AG04450 (cell line): Measurements from ENCODE around the gene RPL23. TPM values are rescaled to one million over a fixed set of nuclear protein-coding genes. Genes with fewer than 3 reads are reported as not detected.
A peak's percentile ranks its signal among the peaks of the same experiment; 100 is the strongest.

Source experiments
- CTCF ChIA-PET: fragments of 300-600, 350-600 bp; formaldehyde crosslinking; extraction: SDS; loops from one replicate; lab custom pipeline; 2022; ENCODE audit warnings: antibody characterized with exemption, inconsistent platforms; lab: Charles Lee
- POLR2A ChIA-PET: fragments of 350-600 bp; formaldehyde crosslinking; extraction: SDS; loops from one replicate; lab custom pipeline; 2021; ENCODE audit warnings: antibody characterized with exemption, inconsistent platforms; lab: Yijun Ruan, JAX
- DNase-seq: peaks from one replicate; pipeline ENCODE4 v3.0.0-alpha.2; 2011; ENCODE audit warnings: low read depth, low spot score
- H3K27ac ChIP-seq: one replicate; pipeline ENCODE4 v1.5.1; 2012; ENCODE audit warnings: low read depth, low read length, control low read depth
- H3K27me3 ChIP-seq: one replicate; pipeline ENCODE4 v1.6.0; 2012; ENCODE audit warnings: low read length; ENCODE audit not compliant: control insufficient read depth, insufficient read depth
- H3K4me3 ChIP-seq: 2 replicates; pipeline ENCODE4 v1.5.1; 2011; ENCODE audit warnings: mild to moderate bottlenecking, low read depth, low read length, control low read depth
- H3K9me3 ChIP-seq: 2 replicates; pipeline ENCODE4 v1.5.1; 2012; ENCODE audit warnings: low read length; ENCODE audit not compliant: control insufficient read depth, insufficient read depth
- polyA plus RNA-seq: library from polyadenylated mRNA; depleted of rRNA; stranded (reverse); fragments of >200 nt; gene quantifications from 2 replicates; pipeline ENCODE4 v1.2.3, GENCODE V29; 2011
- TF ChIP-seq, protein P1 (sequence below): IDR thresholded peaks from 2 replicates; pipeline ENCODE4 v1.5.1; 2011; ENCODE audit warnings: low read depth, low read length, control low read depth, inconsistent platforms

RPL23 gene
- polyA plus RNA-seq, 1 experiment: 3,155 TPM

DNA sequence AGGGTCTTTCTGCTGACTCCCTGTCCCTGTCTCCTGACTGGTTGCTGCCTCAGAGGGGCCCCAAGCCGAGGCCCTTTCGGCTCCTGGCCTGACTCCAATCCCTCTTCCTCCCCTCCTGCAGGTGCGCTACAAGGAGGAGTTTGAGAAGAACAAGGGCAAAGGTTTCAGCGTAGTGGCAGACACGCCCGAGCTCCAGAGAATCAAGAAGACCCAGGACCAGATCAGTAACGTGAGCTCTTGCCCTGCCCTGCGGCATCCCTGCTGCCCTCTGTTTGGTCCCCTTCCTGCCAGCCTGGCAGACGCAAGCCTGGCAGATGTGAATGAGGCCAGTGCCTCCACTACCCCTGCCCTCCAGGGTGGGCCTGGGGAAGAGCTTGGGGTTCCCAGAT, 44.8 kb upstream of the RPL23 start:
- no peaks in the 10 kb centered on the region for H3K27me3 ChIP-seq
- H3K9me3 ChIP-seq: no peaks in the 10 kb centered on the region; the same call in 1 of the 2 replicates
- TF ChIP-seq, protein P1, sequence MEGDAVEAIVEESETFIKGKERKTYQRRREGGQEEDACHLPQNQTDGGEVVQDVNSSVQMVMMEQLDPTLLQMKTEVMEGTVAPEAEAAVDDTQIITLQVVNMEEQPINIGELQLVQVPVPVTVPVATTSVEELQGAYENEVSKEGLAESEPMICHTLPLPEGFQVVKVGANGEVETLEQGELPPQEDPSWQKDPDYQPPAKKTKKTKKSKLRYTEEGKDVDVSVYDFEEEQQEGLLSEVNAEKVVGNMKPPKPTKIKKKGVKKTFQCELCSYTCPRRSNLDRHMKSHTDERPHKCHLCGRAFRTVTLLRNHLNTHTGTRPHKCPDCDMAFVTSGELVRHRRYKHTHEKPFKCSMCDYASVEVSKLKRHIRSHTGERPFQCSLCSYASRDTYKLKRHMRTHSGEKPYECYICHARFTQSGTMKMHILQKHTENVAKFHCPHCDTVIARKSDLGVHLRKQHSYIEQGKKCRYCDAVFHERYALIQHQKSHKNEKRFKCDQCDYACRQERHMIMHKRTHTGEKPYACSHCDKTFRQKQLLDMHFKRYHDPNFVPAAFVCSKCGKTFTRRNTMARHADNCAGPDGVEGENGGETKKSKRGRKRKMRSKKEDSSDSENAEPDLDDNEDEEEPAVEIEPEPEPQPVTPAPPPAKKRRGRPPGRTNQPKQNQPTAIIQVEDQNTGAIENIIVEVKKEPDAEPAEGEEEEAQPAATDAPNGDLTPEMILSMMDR: no peak
- CTCF ChIA-PET: no interaction called here
- POLR2A ChIA-PET: no interaction called here
- no peak for DNase-seq
- H3K4me3 ChIP-seq: no peak overlapping the region
- peak overlapping the region; percentile 52 for H3K27ac ChIP-seq

DNA sequence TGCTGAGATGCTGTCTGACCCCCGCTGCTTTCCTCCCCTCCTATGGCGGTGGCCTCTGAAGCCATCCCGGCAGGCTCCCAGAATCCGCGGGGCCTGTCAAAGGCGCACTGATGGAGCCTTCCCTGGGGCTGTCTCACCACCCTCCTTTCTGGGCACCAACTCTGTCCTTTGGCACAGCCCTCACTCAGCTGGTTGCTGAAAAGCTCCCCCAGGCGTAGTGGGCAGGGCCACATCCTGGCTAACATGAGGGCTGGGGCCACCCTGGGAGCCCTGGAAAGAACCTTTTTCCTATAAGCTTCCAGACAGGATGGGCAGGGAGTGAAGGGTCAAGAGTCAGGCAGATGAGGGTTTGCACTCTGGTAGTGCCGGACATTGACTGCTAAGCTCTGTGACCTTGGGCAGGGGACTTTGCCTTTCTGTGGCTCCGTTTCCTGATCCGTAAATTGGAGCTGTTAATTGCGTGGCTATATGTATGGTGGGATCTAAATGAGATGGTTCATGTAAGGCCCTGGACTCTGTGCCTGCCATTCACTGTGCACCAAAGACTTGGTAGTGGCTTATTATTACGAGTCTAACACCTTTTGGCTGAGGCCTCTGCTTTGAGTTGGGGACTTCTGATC, 44.3 kb upstream of the RPL23 start:
- DNase-seq: no peak
- CTCF ChIA-PET: interaction anchor here (0.5 kb wide), 1 partner anchor 164 kb away, joined by 5 read pairs; no protein-coding TSS in a partner anchor
- POLR2A ChIA-PET: interaction anchor here (1.0 kb wide), 1 partner anchor 28 kb away, joined by 4 read pairs; the partner anchor contains the start of gene LASP1
- Histone ChIP-seq H3K27ac (peak overlapping the region; percentile 52), H3K9me3 (no peaks in the 10 kb centered on the region; the same call in 1 of the 2 replicates), H3K4me3 (no peak overlapping the region), H3K27me3 (no peaks in the 10 kb centered on the region)
- TF ChIP-seq, protein P1: no peak

DNA sequence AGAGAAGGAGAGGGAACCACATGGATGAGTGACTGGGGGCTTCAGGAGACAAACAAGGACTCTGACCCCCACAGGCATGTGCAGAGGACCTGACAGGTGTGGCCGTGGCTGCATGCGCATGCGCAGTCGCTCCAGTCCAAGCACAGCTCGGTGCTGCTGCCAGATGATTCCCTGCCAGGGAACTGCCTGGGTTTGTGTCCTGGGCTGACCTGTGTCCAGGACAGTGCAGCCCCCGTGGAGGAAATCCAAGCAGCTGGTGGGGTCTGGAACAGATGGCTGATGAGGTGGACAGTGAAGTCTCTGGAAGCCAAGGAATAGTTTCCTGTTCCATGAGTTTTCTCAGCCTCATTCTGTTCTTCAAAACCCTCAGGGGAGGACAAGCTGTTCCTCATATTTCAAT, 43.7 kb upstream of the RPL23 start:
- POLR2A ChIA-PET: interaction anchor here (1.0 kb wide), 1 partner anchor 28 kb away, joined by 4 read pairs; the partner anchor contains the start of gene LASP1

DNA sequence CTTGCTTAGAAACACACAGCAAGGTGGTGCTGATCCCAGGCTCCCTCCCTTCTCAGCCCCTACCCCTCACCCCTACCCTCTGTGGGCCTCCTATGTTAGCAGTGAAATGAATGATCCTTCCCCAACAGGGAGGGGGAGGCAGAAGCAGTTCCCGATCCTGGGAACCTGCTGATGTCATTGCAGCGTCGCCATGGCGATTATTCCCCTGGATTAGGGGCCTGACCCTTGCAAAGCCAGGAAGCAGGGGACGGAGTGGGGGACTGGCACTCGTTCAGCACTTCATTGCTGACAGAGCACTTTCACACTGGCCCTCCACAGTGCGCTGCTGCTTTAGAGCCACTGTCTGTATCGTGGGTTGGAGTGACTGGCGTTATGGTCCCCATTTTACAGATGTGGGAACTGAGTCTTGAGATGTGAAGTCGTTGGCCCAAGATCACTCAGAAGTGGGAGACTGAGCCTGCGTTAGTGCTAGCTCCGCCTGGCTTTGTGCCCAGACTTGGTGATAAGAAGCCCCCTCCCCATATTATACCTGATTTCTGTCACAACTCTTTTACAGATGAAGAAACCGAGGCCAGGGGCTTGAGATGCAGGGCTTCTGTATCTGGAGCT, 42.9 kb upstream of the RPL23 start:
- no peak for DNase-seq
- TF ChIP-seq, protein P1: no peak
- Histone ChIP-seq H3K9me3 (no peaks in the 10 kb centered on the region; the same call in 1 of the 2 replicates), H3K4me3 (no peak overlapping the region), H3K27ac (peak overlapping the region; percentile 47), H3K27me3 (no peaks in the 10 kb centered on the region)
- POLR2A ChIA-PET: no interaction called here
- CTCF ChIA-PET: no interaction called here

More for the DNA sequence above, 43.7 kb upstream of the RPL23 start:
- CTCF ChIA-PET: no interaction called here
- no peak overlapping the region for H3K4me3 ChIP-seq
- H3K9me3 ChIP-seq: no peaks in the 10 kb centered on the region; the same call in 1 of the 2 replicates
- no peak for DNase-seq
- TF ChIP-seq, protein P1: no peak
- no peaks in the 10 kb centered on the region for H3K27me3 ChIP-seq
- peak overlapping the region; percentile 47 for H3K27ac ChIP-seq

DNA sequence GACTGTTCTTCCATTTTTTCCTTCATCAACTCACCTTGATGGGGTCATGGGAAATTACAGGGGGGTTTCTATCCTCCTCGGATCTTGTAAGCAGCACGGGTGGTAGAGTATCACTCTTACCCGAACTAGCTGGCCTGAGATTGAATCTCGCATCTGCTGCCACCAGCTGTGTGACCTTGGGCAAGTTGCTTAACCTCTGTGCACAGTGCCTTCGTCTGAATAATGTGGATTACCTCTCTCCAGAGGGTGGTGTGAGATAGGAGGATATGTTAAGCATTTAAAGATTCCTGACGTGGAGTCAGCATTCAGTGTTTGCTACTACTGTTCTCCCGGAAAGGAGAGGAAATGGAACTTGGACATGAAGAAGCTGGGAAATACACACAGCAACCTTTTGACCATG, 40.8 kb upstream of the RPL23 start:
- CTCF ChIA-PET: no interaction called here
- POLR2A ChIA-PET: interaction anchor here (0.7 to 1.3 kb wide), 2 partner anchors 25 to 28 kb away, joined by 3 read pairs; partner anchors contain the start of gene LASP1

More for the DNA sequence above, 40.8 kb upstream of the RPL23 start:
- DNase-seq: no peak
- no peaks in the 10 kb centered on the region for H3K27me3 ChIP-seq
- TF ChIP-seq, protein P1: no peak
- peak overlapping the region; percentile 21 for H3K27ac ChIP-seq
- H3K9me3 ChIP-seq: no peaks in the 10 kb centered on the region; the same call in 1 of the 2 replicates
- no peak overlapping the region for H3K4me3 ChIP-seq
